NB4 (cell line): ENCODE measurements around the gene SLC22A23.

Source experiments
- DNase-seq: peaks from one replicate; pipeline ENCODE4 v3.0.0; 2010; ENCODE audit warnings: low read depth
- H3K4me3 ChIP-seq: one replicate; pipeline ENCODE4 v1.5.1; 2011; ENCODE audit warnings: mild to moderate bottlenecking, low read depth, low read length, moderate library complexity
- CTCF ChIP-seq: IDR thresholded peaks from one replicate; pipeline ENCODE4 v1.5.1; 2012; ENCODE audit warnings: low read depth, low read length
- MAX ChIP-seq: IDR thresholded peaks from 2 replicates; pipeline ENCODE4 v1.6.1; 2011; ENCODE audit warnings: low read depth, low read length
- MYC ChIP-seq: IDR thresholded peaks from 2 replicates; pipeline ENCODE4 v1.6.1; 2011; ENCODE audit warnings: low read depth, low read length
- POLR2A ChIP-seq: IDR thresholded peaks from 2 replicates; pipeline ENCODE4 v1.6.1; 2011; ENCODE audit warnings: mild to moderate bottlenecking; ENCODE audit not compliant: insufficient read length; ENCODE audit errors: extremely low read depth

The SLC22A23 gene

GRCh38 chr6:3322366-3322890 lies 134.4 kb downstream of the SLC22A23 start:
- DNase-seq: no peak
- no peak overlapping the region for H3K4me3 ChIP-seq
- no peak for TF ChIP-seq MAX

- TF ChIP-seq POLR2A (no peak), CTCF (no peak), MYC (no peak), MAX (no peak)
- H3K4me3 ChIP-seq: no peak overlapping the region
- DNase-seq: no peak
Measured at GRCh38 chr6:3321875-3322274, 135.0 kb downstream of the SLC22A23 start.

- no peak overlapping the region for H3K4me3 ChIP-seq
- TF ChIP-seq CTCF: no peak
- no peak for TF ChIP-seq MAX
- no peak for TF ChIP-seq MYC
Measured at GRCh38 chr6:3321042-3321441, 135.8 kb downstream of the SLC22A23 start.

GRCh38 chr6:3320238-3320811 lies 136.5 kb downstream of the SLC22A23 start:
- DNase-seq: no peak
- TF ChIP-seq CTCF (no peak), MYC (no peak), POLR2A (no peak), MAX (no peak)
- no peak overlapping the region for H3K4me3 ChIP-seq

More at GRCh38 chr6:3321042-3321441, 135.8 kb downstream of the SLC22A23 start:
- DNase-seq: no peak

GRCh38 chr6:3319610-3320200 lies 137.1 kb downstream of the SLC22A23 start:
- TF ChIP-seq POLR2A (no peak), MAX (no peak), MYC (no peak), CTCF (no peak)
- no peak for DNase-seq
- H3K4me3 ChIP-seq: no peak overlapping the region

- TF ChIP-seq MYC (no peak), POLR2A (no peak), CTCF (no peak), MAX (no peak)
- H3K4me3 ChIP-seq: no peak overlapping the region
- no peak for DNase-seq
Measured at GRCh38 chr6:3318821-3319540, 137.9 kb downstream of the SLC22A23 start.
